ENCODE results near the gene CORIN. TPM values are rescaled to one million over a fixed set of nuclear protein-coding genes. Genes with fewer than 3 reads are reported as not detected.
"Not testable (repeated sequence)": the region's sequence is repeated elsewhere in the genome, so short reads cannot be mapped to it uniquely, and the experiment has no call there.

The CORIN gene
- total and polyA plus RNA-seq, 2 donors (not counting 3 experiments of a cell fraction or from before 2014, with no cell fraction given): 0.07 to 0.40 TPM

- H3K4me3 ChIP-seq (replicated peaks in 1 of 3; ENCODE audit: insufficient read depth in 1 of 3, low read depth in 1 of 3, low read length in 3 of 3); H3K9ac ChIP-seq (replicated peaks; ENCODE audit: extremely low read depth, insufficient read depth, low read length); dilution Hi-C loops (cut with MboI; ENCODE audit: extremely low pct_ligation_motif_present, low sequenced_read_pairs); H3K27ac ChIP-seq (ENCODE audit: insufficient read depth, low read depth, low read length); intact Hi-C loops (cut with micrococcal nuclease); POLR2A ChIA-PET; H3K36me3 ChIP-seq (ENCODE audit: control insufficient read depth in 2 of 2, extremely low read depth in 1 of 2, insufficient read depth in 2 of 2, low read length in 2 of 2); H3K4me2 ChIP-seq (ENCODE audit: insufficient read depth, low read length); FAIRE-seq; H3K79me2 ChIP-seq (ENCODE audit: control insufficient read depth, insufficient read depth, low read length); H3K27me3 ChIP-seq (ENCODE audit: control insufficient read depth in 2 of 2, insufficient read depth in 2 of 2, low read length in 2 of 2); DNase-seq (ENCODE audit: low read depth, low spot score); H4K20me1 ChIP-seq (replicated peaks; ENCODE audit: control insufficient read depth, extremely low read depth, insufficient read depth, low read length); H3K4me1 ChIP-seq (ENCODE audit: control insufficient read depth, extremely low read depth, insufficient read depth, low read length); BruUV-seq (replicated peaks); H2AFZ ChIP-seq (ENCODE audit: low read depth, low read length); H3K9me1 ChIP-seq (replicated peaks; ENCODE audit: control insufficient read depth, extremely low read depth, insufficient read depth, low read length); H3K9me3 ChIP-seq (replicated peaks; ENCODE audit: control insufficient read depth, insufficient read depth, low read length): not testable (repeated sequence)
- CTCF ChIA-PET: interaction anchor here (0.9 kb wide), 1 partner anchor 16 kb away, joined by 3 read pairs; no protein-coding TSS in a partner anchor
These were observed 287.5 kb downstream of the CORIN start for GRCh38 chr4:47550357-47550756.

Small RNAs within 50 kb of the gene (microRNA-seq; reads per million reads assigned to microRNA genes)
- not detected for gene MIR8053 (ENCODE audit: borderline number of aligned reads, borderline replicate concordance)

Small RNAs within 50 kb of the gene (small RNA-seq; reads per million reads assigned to genes)
- not detected for gene MIR8053 (ENCODE audit: insufficient read depth, insufficient read length, low read depth, low replicate concordance)

Other genes starting within 250 kb of the CORIN start
- 11.8 and 14.6 TPM in 2 replicates for gene NFXL1, start 76.5 kb upstream of the CORIN start, total RNA-seq
- gene NFXL1, start 76.5 kb upstream of the CORIN start, polyA plus RNA-seq: 4.0 and 5.1 TPM in 2 replicates
- not detected in 2 replicates for gene CNGA1, start 178.6 kb upstream of the CORIN start, total RNA-seq
- gene CNGA1, start 178.6 kb upstream of the CORIN start, polyA plus RNA-seq: not detected in 2 replicates
- gene NIPAL1, start 178.7 kb upstream of the CORIN start, total RNA-seq: 1.4 and 1.7 TPM in 2 replicates
- 0.27 and 0.36 TPM in 2 replicates for gene NIPAL1, start 178.7 kb upstream of the CORIN start, polyA plus RNA-seq